HG03442 (cell line): ENCODE data around the gene SYS1.
"Not testable (repeated sequence)": the region's sequence is repeated elsewhere in the genome, so short reads cannot be mapped to it uniquely, and the experiment has no call there.

Source experiments
- ATAC-seq: cut with Tn5 transposase; IDR thresholded peaks from one replicate; pipeline ENCODE4 v1.9.1; 2021; ENCODE audit warnings: mild to moderate bottlenecking, moderate library complexity; ENCODE audit not compliant: unreplicated experiment

The SYS1 gene

DNA sequence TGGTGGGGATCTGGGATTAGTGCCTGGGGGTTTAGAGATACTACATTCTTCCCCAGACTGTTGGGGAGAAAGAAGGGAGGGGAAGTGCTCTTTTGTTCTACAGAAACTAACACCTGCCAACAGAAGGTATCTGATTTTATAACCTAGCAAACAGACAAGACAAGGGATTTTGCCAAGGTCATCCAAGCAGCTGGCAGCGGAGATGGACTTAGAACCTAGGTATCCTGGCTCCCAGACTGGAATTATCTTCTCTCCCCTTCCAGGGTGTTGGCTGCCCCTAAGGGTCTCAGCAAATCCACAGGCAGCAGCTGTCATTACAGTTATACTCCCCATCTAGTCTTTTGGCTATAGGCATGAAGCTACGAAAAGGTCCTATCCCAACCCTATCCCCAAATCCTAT lies 23.2 kb upstream of the SYS1 start:
- ATAC-seq, result no peak

DNA sequence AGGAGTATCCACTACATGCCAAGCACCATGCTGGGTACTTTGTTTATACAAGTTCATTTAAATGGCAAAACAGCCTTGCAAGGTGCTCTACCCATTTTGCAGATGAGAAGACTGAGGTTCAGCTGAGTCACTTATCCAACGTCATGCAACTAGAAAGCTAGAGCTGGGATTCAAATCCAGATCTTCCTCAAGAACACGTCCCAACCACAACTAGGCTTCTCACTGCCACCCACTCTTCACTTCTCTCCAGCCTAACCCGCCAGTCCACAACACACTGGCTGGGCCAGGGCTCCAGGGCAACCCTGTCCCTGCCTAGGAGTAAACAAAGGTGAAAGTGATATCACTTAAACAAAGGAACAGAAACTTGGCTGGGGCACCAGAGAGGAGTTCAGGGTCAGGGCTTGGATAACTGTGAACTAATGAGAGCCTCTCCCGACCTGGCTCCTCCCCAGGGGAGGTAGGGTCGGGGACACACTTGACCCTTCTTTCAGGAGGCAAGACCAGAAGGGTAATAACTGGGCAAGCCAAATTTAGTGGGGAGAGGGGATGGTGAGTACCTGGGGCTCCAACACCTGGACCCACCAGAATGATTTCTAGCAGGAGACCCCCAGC lies 22.6 kb upstream of the SYS1 start:
- no peak for ATAC-seq

DNA sequence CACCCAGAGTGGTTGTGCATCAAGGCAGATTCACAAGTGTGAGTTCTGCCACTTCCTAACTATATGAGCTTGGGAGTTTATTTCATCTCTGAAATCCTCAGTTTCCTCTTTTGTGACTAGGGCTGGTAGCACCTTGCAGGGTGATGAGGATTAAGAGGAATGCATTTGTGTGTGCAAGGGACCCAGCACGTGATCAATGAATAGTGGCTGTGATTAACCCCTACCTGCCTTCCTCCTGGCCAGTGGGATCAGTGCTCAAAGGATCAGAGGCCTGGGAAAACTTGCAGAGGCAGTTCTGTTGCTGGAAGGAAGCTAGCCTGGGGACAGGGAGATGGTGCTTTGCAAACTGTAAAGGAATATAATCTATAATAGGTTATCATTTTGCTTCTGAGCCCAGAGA lies 22.0 kb upstream of the SYS1 start:
- no peak for ATAC-seq

DNA sequence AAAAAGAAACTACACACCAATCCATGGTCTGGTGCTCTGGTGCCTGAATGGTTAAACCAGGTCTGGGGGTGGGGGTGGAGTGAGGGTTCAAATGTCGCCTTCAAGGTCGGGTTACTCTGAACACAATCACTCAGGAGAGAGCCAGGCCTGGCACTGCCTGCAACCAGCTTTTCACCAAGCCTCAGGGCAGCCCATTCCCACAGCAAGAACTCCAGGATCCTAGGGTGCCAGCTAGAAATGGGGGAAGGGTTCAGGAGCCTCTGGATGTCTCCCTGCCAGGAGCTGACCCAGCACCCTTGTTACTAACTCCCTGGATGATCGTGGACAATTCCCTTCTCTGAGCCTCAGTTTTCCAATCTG lies 21.4 kb upstream of the SYS1 start:
- ATAC-seq, result no peak

DNA sequence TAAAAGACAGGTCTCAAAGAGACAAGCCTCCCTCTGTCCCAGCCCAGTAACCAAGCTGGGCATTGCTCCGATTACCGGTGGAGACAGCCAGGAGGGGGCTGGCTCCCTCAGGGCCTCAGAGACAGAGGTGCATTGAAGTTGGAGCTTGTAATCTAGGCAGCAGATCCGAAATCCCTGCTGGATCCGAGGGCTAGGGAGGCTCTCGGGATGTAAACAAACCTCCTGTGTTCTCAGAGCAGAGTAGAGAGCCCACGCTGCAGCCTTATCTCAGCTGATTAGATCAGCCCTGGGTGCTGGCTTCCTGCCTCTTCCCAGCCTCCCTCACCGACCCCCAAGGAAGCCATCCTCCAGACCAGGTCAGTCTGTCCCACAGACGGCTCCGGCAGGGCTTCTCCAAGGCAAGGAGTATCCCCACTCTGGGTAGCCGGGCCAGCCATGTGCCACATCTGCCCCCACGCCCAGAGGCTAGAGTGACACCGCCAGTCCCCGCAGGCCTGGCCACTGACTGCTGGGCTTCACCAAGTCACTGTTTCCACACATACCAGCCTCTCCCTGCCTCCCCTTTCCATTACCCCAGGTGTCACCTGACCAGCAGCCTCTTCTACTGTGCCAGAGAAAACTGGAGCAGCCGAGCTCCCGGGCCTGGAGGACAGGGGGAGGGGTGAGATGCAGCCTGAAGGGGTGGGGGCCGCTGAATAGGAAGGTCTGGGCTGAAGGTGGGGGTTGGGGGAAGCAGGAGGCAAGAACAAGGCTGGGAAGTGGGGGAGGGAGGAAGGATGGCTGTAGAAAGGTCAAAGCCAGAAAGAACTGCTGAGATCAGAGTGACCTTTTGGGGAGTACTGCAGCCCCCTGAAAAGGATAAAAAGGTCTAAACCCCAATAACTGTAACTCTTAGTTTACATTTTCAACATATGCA lies 20.8 kb upstream of the SYS1 start:
- ATAC-seq, result no peak

DNA sequence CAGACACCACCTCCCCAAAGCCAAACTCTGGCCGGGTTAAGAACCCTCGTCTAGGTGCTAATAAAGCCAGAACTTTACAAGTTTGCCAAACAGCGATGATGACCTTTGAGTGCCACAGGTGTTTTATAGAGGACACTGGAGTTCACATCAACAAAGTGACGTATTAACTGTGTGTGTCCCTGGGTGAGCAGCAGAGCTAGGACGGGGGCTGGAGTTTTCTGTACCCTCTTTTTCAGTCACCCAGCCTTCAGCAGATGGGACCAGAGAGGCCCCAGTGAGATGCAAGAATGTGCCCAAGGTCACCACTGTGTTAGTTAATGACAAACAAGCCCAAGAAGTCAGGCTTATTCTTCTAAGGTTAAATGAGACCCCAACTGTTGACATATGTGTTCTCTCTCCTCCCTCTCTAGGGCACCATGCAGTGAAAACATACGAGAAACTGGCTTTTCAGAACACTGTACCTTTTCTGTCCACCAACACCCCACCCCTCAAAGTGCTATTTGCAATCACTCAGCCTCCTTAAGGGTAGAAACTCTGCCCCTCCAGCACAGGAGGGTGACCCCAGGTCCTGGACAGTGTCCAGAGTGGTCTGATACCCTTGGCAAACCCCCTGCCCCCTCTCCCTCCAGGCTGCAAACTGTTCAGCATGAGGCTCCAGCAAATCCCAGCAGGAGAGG lies 20.0 kb upstream of the SYS1 start:
- ATAC-seq, result no peak

DNA sequence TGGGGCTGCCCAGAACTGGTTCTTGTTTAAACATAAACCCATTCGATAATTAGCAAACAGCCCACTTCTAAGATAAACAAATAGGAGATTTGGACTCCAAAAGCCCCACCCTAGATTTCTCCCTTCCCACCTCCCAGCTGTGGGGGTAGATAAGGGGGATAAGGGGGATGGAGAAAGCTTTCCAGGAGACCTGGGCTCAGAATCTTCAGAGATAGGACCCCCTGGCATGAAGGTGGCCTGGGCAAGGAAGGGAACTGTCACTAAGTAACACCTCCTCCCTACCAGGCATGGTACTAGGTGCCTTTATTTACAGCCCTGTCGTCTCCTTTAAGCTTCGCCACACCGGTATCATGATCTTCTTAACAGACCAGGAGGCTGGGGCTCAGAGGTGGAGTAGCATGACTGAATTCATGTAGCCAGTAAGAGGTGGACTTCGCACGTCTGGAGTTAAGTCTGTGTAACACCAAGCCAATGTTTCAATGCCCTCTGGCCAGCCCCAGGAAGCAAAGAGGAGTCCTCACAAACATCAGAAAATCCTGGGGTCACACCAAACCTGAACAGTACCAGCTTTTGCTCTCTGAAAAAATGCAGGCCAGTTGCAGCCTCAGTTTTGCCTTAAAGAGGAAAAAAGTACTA lies 19.3 kb upstream of the SYS1 start:
- ATAC-seq, result no peak

DNA sequence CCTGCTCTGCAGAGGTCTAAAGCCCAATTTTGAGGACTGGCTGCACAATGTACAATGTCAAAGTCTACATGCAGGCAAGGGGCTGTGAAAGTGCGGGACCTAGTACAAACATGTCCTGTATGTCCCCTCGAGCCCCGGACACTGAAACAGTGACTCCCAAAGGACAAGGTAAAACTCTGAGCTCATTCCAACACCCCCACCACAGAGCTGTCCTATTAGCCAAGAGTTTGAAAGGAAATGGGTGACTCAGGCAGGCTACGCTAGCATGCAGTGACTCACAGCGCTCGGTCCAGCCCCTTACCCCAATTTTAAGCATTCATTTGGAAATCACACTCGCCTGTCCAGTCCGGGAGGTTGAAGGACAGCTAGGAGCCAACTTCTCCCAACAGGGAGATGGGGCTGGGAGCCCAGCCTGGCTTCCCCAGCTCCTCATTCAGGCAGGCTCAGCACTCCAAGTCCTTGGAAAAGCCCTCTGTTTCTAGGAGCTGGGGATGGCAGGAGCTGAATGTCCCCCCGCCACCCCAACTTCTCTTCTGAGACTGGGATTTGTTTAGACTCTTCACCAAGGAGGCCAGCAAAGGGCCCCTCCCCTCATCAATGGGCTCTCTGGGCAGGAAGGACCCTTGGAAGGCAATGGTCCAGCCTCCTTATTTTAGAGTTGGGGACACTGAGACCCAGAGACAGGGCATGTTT lies 18.6 kb upstream of the SYS1 start:
- ATAC-seq, result no peak

DNA sequence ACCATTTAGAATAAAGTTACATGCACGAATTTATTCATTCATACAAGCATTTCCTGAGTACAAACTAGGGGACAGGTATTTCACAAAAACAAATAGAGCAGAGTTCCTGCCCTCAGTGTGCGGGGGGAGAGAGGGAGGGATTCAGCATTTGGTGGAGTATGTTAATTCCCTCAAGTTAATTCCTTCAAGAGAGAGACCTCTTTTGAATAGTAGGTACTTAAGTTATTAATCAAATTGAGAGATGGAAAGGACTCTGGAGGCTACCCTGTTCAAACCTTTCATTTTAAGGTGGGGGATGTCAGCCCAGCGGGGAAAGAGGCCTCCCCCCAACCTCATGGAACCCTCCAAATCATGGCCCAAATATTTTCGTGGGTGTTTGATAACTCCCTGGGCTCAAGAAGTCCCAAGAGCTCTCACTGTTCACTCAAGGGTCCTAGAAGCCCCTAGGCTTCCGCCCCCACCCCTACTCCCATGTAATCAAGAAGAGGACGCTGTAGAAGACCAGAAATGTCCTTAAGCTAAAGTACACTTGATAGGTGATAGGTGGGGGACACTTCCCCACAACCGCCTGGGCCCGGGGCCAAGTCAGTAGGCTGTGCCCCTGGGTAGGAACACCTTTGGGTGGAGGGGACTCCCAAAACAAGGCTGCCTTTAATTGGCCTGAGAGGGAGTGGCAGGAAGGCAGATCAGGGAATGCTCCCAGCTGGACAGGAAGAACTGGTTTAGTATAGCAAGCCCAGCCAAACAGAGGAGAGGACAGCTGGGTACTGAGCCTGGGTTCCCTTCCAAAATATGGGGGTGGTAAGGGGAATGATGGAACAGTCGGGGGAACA lies 17.6 kb upstream of the SYS1 start:
- no peak for ATAC-seq

DNA sequence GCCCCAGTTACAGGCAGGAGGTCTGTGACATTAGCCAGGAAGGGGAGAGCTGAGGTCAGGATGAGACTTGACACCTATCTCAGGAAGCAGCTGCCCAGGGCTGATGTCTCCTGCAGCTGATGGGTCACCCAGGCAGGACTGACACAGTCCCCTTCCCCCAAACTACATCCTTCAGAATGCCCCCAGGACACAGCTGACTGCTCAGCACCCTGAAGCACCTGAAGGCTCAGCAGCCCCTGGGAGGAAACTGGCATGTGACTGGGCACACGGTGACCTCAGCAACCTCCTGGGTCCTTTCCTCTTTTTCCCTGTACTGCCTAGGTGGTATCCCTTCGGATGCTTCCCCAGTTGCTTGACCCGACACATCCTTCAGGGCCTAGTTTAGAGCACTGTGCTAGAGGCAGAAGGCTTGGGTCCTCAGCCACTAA lies 16.7 kb upstream of the SYS1 start:
- ATAC-seq, result no peak

DNA sequence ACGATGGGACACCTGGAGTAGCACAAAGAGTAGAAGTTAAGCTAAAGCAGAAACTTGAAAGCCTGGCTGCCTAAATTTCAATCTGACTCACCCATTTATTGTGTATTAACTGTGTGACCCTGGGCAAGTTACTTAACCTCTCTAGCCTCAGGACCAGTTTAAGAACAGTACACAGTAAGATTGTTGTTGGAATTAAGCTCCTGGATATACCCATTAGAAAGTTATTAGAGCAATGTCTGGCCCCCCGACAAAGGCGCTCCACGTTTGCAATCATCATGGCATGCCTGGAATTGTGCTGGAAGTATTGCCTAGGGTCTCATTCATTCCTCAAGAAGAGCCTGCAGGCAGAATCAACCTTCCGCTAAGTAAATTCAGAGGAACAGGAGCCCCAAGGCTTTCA lies 16.1 kb upstream of the SYS1 start:
- ATAC-seq, result no peak

DNA sequence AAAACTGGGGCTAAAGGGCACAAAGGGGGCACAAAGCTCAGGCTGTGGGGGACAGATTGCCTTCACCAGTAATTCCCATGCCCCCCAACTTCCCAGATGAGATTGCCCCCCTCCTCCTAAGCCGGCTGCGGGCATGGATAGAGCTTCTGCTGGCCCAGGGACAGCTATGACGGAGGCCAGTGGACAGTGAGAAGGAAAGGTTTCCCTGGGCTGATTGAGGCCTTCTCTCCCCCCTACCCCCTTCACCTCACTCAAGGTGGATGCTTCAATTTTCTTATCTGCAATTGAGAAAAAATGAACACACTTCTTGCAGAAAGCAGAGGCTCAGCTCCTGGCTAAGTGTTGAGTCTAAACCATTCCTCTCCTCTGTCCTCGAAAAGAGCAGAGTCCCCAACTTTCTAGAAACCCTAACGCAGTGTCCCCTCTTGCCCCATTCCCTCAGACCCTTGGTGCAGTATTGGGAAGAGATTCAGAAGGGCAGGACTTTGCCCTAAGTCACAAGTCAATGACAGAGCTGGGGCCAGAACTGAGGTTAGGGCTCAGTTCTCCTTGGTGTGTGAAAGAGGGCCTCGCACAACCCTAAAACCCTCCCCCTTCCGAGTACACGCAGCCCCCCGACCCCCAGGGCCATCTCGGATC lies 15.5 kb upstream of the SYS1 start:
- ATAC-seq, result no peak

DNA sequence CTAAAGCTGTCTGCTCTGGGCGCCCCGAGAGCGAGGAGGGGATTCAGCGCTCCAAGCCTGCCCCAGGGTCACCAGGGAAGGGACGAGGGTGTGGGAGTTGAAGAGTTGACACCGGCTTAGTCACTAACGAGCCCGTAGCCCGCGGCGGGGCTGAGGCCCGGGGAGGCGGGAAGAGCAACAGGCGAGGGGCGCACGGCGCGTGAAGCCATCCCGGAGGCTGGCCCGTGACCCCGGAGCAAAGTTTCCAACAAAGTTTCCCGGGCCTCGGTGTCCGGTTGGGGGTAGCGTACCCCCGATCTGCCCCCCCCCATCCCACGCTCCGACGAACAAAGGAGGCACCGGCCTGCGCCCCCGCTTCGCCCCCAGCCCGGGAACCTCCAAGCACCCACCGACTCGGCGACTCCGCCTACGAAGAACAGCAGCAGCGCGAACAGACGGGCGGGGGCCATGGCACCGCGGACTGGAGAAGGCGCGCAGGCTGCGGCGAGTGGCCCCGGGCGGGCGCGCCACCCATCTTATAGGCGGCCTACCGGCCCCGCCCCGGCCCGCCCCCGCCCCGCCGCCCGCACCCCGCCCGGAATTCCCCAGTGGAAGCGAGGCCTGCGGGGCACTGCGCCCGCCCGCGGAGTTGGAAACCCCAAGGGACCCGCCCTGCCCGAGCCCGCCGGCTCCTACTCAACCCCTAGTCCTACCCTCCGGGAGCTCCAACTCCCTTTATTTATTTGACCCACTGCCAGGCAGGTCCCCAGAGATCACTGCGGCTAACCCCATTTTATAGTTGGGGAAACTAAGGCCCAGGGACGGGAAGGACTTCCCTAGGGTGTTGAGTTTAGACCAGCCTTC lies 14.8 kb upstream of the SYS1 start, which contains the start of gene SDC4:
SDC4 (minus strand) TSS at position 489 of the 843 bp plus-strand sequence; CDS start at position 449, 40 bp downstream.
- no peak for ATAC-seq

DNA sequence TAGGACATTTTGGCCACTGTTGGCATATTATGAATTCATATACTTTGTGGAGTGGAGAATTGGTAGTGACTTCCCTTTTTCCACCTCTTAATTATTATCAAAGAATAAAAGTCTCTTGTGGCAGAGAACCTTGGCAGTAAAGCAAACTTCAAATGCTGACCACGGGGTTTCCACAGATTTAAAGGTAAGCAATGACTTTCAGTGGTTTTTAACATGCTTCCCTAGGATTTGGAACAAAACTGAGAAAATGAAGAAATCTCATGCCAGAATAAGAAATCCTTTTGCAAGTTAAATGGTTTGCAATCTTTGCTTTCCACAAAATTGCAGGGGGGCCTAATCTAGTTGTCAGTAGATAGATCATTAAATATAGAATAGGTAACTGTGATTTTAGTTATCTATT lies 12.7 kb upstream of the SYS1 start:
- ATAC-seq, result no peak

DNA sequence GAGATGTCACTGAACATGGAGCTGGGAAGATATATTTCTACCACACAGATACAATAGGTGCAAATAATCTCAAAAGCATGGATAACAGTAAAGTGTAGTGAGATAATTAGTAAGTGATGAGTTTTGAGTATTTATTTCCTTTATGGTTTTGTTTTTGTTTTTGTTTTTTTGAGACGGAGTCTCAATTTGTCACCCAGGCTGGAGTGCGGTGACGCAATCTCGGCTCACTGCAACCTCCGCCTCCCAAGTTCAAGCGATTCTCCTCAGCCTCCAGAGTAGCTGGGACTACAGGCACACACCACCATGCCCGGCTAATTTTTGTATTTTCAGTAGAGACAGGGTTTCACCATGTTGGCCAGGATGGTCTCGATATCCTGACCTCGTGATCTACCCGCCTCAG lies 12.2 kb upstream of the SYS1 start:
- ATAC-seq, result not testable (repeated sequence)

DNA sequence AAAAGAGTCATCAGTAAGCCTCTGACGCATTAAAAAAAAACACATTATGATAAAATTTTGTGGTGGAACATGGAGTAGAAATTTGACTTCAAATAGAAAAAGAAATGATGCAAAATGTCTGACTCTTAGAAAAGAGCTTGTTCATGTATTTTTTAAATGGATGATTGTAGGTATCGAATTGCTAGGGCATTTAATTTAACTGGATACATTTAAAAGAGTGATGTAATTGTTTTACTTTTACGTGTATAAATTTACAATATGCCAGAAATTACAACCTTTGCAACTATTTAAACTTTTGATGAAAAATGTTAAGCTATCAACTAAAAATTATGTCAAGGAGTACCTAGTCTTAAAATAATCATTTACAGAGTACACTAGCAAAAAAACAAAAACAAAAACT lies 10.2 kb upstream of the SYS1 start:
- ATAC-seq, result no peak

DNA sequence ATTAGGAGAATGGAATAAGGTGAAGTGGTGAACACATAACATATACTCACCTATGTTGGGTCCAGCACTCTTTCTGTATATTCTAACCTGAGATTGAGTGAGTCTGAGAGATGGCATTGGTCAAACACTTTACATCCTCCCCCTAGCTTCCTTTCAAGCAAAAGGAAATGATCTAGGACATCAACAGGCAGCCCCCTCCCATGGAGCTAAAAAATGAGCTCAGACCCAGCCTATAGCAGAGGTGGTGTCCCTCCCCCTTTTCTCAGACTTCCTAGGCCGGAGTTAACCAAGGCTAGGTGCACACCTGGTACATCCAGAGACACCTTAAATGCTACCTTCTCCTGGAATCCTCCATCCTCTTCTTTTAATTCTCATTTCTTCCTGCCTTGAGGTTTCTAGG lies 9.2 kb upstream of the SYS1 start:
- ATAC-seq, result no peak

DNA sequence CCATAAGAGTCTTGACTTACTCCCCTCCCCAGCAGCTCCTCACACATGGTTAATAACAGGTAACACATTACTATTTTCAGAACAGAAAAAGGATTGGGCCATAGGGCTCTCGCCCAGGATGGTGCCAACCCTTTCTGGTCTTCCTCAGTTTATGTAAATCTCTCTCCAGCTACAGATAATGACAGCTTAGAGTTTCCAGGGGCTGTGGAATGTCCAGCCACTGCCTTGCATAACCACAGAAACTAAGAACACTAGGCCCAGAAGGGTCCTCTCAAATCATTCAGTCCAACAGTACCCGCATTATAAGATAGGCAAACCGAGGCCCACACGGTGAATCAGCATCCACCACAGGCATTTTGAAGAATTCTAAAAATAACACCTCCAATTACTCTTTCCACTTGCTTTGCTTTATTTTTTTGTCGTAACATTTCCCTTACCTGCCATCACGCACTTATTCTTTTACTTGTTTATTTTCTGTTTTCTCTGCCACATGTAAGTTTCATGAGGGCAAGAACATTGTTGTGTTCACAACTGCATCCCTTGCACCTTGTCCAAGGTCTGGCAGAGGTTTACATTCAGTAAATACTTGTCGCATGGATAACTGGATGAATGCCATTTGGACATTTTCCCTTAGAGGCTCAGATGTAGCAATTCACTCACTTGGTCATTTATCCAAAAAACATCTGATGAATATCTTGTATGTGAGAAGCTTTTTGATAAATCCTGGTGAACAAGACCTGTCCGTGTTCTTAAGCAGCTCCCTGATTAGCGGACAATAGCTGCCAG lies 8.3 kb upstream of the SYS1 start:
- no peak for ATAC-seq
